OCI-LY1 (cell line): ENCODE data around the gene ANGEL2.

ENCODE experiments used
- H2AFZ ChIP-seq: fragments of 200-600 bp; sonication (generic), shearing (Covaris generic); 2 replicates; pipeline ENCODE4 v1.6.0; 2014; ENCODE audit warnings: antibody characterized with exemption, mild to moderate bottlenecking, low read length
- H3F3A ChIP-seq: fragments of 200-600 bp; sonication (generic), shearing (Covaris generic); 2 replicates; pipeline ENCODE4 v1.6.0; 2014; ENCODE audit warnings: mild to moderate bottlenecking, antibody characterized with exemption, low read length, moderate library complexity; ENCODE audit not compliant: insufficient read depth
- H3K27ac ChIP-seq: fragments of 200-600 bp; sonication (generic); 2 replicates; pipeline ENCODE4 v1.5.1; 2014; ENCODE audit warnings: low read length, mixed run types, mild to moderate bottlenecking, low read depth; ENCODE audit not compliant: poor library complexity, severe bottlenecking
- H3K27me3 ChIP-seq: fragments of 200-600 bp; sonication (generic); 2 replicates; pipeline ENCODE4 v1.6.0; 2014; ENCODE audit warnings: antibody characterized with exemption, mild to moderate bottlenecking, low read length, moderate library complexity; ENCODE audit not compliant: insufficient read depth
- H3K36me3 ChIP-seq: fragments of 200-600 bp; sonication (generic); 2 replicates; pipeline ENCODE4 v1.6.1; 2014; ENCODE audit warnings: mild to moderate bottlenecking, antibody characterized with exemption, low read length, moderate library complexity, mixed read lengths; ENCODE audit not compliant: insufficient read depth
- H3K4me1 ChIP-seq: fragments of 200-600 bp; sonication (generic); 2 replicates; pipeline ENCODE4 v1.5.1; 2014; ENCODE audit warnings: mild to moderate bottlenecking, low read length, moderate library complexity; ENCODE audit not compliant: insufficient read depth, severe bottlenecking
- H3K4me2 ChIP-seq: fragments of 200-600 bp; sonication (generic), shearing (Covaris generic); 2 replicates; pipeline ENCODE4 v1.6.1; 2014; ENCODE audit warnings: low read length
- H3K4me3 ChIP-seq: fragments of 200-600 bp; sonication (generic); 2 replicates; pipeline ENCODE4 v1.5.1; 2014; ENCODE audit warnings: low read length, low read depth, mild to moderate bottlenecking, mixed read lengths; ENCODE audit not compliant: poor library complexity, severe bottlenecking
- H3K79me2 ChIP-seq: fragments of 200-600 bp; shearing (Covaris generic); 2 replicates; pipeline ENCODE4 v1.6.1; 2016; ENCODE audit warnings: mixed run types, low read length, mixed read lengths; ENCODE audit not compliant: insufficient read depth
- H3K9ac ChIP-seq: fragments of 200-600 bp; sonication (generic), shearing (Covaris generic); 2 replicates; pipeline ENCODE4 v1.6.1; 2014; ENCODE audit warnings: mild to moderate bottlenecking, low read length, mixed read lengths
- H3K9me2 ChIP-seq: fragments of 200-600 bp; sonication (generic), shearing (Covaris generic); 2 replicates; pipeline ENCODE4 v1.6.1; 2014; ENCODE audit warnings: low read depth, mild to moderate bottlenecking, low read length, mixed read lengths
- H3K9me3 ChIP-seq: fragments of 200-600 bp; shearing (Covaris generic); 2 replicates; pipeline ENCODE4 v1.6.1; 2014; ENCODE audit warnings: low read length, mixed read lengths
- H4K20me1 ChIP-seq: fragments of 200-600 bp; sonication (generic), shearing (Covaris generic); 2 replicates; pipeline ENCODE4 v1.6.0; 2016; ENCODE audit warnings: mild to moderate bottlenecking, low read length; ENCODE audit not compliant: insufficient read depth
- CTCF ChIP-seq: fragments of 200-600 bp; sonication (generic), shearing (Covaris generic); IDR thresholded peaks from 2 replicates; pipeline ENCODE4 v1.5.1; 2017; ENCODE audit warnings: mild to moderate bottlenecking, antibody characterized with exemption, low read length, moderate library complexity, mixed read lengths
- EZH2 ChIP-seq: fragments of 200-600 bp; sonication (generic), shearing (Covaris generic); IDR thresholded peaks from 2 replicates; pipeline ENCODE4 v1.8.0; 2017; ENCODE audit warnings: borderline replicate concordance, mixed run types, mild to moderate bottlenecking, antibody characterized with exemption, low read length, moderate library complexity, mixed read lengths

Gene ANGEL2

GRCh38 chr1:212983482-212983881, 32.2 kb downstream of the ANGEL2 start:
- H3K9ac ChIP-seq = no peak overlapping the region
- no peak overlapping the region for H2AFZ ChIP-seq
- H3K27ac ChIP-seq = no peak overlapping the region
- H3K4me1 ChIP-seq = no peaks in the 10 kb centered on the region
- no peaks in the 10 kb centered on the region for H3K36me3 ChIP-seq
- TF ChIP-seq EZH2 = no peak
- no peak for TF ChIP-seq CTCF
- H3K79me2 ChIP-seq = no peaks in the 10 kb centered on the region
- no peak overlapping the region for H3K4me2 ChIP-seq
- H3K9me3 ChIP-seq = no peaks in the 10 kb centered on the region
- H3F3A ChIP-seq = no peaks in the 10 kb centered on the region
- H3K9me2 ChIP-seq = no peaks in the 10 kb centered on the region
- H3K27me3 ChIP-seq = no peaks in the 10 kb centered on the region
- H4K20me1 ChIP-seq = no peaks in the 10 kb centered on the region
- no peak overlapping the region for H3K4me3 ChIP-seq

GRCh38 chr1:212982430-212983152, 33.1 kb downstream of the ANGEL2 start:
- Histone ChIP-seq H3K4me3 (no peak overlapping the region), H3K9me3 (no peaks in the 10 kb centered on the region), H3K27ac (no peak overlapping the region), H3K36me3 (no peaks in the 10 kb centered on the region), H2AFZ (no peak overlapping the region), H3K9me2 (no peaks in the 10 kb centered on the region), H4K20me1 (no peaks in the 10 kb centered on the region), H3K4me1 (no peaks in the 10 kb centered on the region), H3K4me2 (no peak overlapping the region), H3K9ac (no peak overlapping the region), H3K27me3 (no peaks in the 10 kb centered on the region), H3F3A (no peaks in the 10 kb centered on the region), H3K79me2 (no peaks in the 10 kb centered on the region)
- no peak for TF ChIP-seq EZH2
- TF ChIP-seq CTCF = no peak

GRCh38 chr1:212981571-212982328, 33.9 kb downstream of the ANGEL2 start:
- Histone ChIP-seq H3K36me3 (no peaks in the 10 kb centered on the region), H3K9me3 (no peaks in the 10 kb centered on the region)

More at GRCh38 chr1:212981571-212982328, 33.9 kb downstream of the ANGEL2 start:
- no peak overlapping the region for H3K4me2 ChIP-seq
- H3F3A ChIP-seq = no peaks in the 10 kb centered on the region
- H3K27me3 ChIP-seq = no peaks in the 10 kb centered on the region
- TF ChIP-seq EZH2 (no peak), CTCF (no peak)
- H3K4me3 ChIP-seq = no peak overlapping the region
- H3K4me1 ChIP-seq = no peaks in the 10 kb centered on the region
- H2AFZ ChIP-seq = no peak overlapping the region
- no peak overlapping the region for H3K9ac ChIP-seq
- no peaks in the 10 kb centered on the region for H3K79me2 ChIP-seq
- no peak overlapping the region for H3K27ac ChIP-seq
- no peaks in the 10 kb centered on the region for H3K9me2 ChIP-seq
- H4K20me1 ChIP-seq = no peaks in the 10 kb centered on the region
